Bronchial epithelial cell (primary cell): ENCODE results near the gene COLEC12. TPM values are rescaled to one million over a fixed set of nuclear protein-coding genes. Genes with fewer than 3 reads are reported as not detected.

Experiments used
- DNase-seq: peaks from one replicate; pipeline ENCODE4 v3.0.0-alpha.2; 2010; ENCODE audit warnings: low read depth
- FAIRE-seq: peaks from 2 replicates; lab custom pipeline; 2011; peaks lifted over from hg19 to GRCh38; lab: Jason Lieb, UNC
- H3K27me3 ChIP-seq: 2 replicates; pipeline ENCODE4 v1.5.1; 2011; ENCODE audit warnings: low read length; ENCODE audit not compliant: control insufficient read depth, insufficient read depth
- H3K36me3 ChIP-seq: 2 replicates; pipeline ENCODE4 v1.5.1; 2011; ENCODE audit warnings: low read length; ENCODE audit not compliant: control insufficient read depth, insufficient read depth
- H3K4me3 ChIP-seq: 2 replicates; pipeline ENCODE4 v1.5.1; 2011; ENCODE audit warnings: mild to moderate bottlenecking, low read depth, low read length, control low read depth
- total RNA-seq: library from RNA; depleted of rRNA; stranded (reverse); fragments of >200 nt; gene quantifications from 2 replicates; pipeline ENCODE4 v1.2.1, GENCODE V29; 2014
- TF ChIP-seq, protein P1 (sequence below): IDR thresholded peaks from 2 replicates; pipeline ENCODE4 v1.5.1; 2011; ENCODE audit warnings: mild to moderate bottlenecking, moderate library complexity, low read length, control low read depth, inconsistent platforms; ENCODE audit not compliant: insufficient read depth, severe bottlenecking

Gene COLEC12
- total RNA-seq, 1 donor from 2014 or later: 0.53 TPM

DNA sequence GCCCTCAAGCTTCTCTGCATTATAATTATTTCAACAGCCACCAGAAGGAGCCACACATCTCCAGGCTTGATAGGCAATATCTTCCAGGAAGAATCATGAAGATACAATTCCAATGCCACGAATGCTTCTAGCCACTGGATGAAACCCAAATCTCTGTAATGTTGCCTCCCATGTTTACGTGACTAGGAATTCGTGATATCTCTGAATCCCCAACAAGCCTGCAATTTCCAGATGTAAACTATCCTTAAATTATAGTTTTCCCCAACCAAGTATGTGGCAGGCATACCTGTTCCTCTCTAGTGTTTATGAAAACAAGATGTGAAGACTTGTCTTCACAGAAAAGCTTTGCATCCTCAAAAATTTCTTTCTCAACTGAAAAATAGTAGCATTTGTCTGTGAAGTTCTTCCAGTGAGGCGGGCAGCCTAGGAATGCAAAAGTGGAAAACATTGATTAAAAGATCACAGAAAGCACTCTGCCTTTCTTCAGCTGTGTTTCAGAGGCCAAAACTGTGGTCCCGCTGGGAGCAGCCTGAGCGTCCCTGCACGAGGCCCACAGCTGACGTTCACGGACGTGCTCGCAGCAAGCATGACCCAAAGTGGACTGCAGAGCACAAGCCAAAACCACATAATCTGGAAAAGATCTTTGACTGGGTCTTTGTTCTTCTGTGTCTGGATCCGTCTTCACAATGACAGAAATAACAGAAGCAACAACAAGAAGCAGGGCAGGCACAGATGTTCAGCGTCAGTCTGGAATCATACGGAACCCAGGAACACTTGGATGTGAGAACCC lies 167.6 kb downstream of the COLEC12 start:
- Histone ChIP-seq H3K27me3 (no peaks in the 10 kb centered on the region), H3K36me3 (no peaks in the 10 kb centered on the region), H3K4me3 (no peak overlapping the region)
- TF ChIP-seq, protein P1, sequence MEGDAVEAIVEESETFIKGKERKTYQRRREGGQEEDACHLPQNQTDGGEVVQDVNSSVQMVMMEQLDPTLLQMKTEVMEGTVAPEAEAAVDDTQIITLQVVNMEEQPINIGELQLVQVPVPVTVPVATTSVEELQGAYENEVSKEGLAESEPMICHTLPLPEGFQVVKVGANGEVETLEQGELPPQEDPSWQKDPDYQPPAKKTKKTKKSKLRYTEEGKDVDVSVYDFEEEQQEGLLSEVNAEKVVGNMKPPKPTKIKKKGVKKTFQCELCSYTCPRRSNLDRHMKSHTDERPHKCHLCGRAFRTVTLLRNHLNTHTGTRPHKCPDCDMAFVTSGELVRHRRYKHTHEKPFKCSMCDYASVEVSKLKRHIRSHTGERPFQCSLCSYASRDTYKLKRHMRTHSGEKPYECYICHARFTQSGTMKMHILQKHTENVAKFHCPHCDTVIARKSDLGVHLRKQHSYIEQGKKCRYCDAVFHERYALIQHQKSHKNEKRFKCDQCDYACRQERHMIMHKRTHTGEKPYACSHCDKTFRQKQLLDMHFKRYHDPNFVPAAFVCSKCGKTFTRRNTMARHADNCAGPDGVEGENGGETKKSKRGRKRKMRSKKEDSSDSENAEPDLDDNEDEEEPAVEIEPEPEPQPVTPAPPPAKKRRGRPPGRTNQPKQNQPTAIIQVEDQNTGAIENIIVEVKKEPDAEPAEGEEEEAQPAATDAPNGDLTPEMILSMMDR: no peak
- DNase-seq (no peak), FAIRE-seq (no peak)

DNA sequence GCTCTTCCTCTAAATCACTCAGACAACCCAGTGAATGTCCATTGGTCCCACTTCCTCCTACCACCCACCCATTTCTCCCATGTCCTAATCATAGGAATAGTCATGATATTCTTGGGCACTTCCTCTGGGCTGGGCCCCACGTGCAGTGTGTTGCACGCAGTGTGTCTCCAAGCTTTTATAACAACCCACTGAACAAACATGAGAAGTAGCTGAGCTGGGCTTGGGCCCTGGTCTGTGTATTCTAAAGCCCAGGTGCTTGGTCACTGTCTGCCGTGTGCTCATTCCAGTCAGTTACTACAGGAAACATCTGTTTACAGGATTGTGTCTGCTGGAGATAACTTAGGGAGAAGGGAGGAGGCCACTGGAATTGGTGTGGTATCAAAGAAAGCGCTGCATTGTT lies 168.5 kb downstream of the COLEC12 start:
- no peak for DNase-seq
- TF ChIP-seq, protein P1: no peak
- Histone ChIP-seq H3K4me3 (no peak overlapping the region), H3K36me3 (no peaks in the 10 kb centered on the region), H3K27me3 (no peaks in the 10 kb centered on the region)
- no peak for FAIRE-seq

DNA sequence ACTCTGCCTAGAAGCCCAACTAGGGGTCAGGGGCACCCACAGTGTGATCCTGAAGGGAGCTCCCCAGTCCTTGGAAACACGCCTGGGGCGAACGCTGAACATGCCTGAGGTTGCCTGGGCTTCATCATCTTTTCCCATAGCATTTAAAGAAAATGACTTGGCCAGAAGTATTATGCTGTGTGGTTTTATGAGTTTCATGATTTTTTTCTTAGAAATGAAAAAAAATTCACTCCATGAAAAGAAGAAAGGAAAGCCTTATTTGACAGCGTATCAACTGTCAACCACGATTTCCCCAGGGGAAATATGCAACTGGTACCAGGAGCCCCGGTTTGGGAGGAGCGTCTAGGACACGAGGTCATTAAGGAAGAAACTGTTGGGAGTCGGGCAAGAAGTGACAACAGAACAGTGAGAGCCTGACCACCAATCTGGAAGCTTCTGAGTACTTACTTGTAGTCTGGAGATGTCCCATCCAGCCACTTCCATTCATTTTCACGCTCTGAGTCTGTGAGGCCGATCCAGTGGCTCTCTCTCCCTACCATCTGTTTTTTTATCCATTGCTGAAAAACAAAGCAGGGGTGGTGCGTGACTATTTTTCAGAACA lies 169.2 kb downstream of the COLEC12 start:
- FAIRE-seq: no peak
- TF ChIP-seq, protein P1: no peak
- H3K27me3 ChIP-seq: no peaks in the 10 kb centered on the region
- DNase-seq: no peak
- H3K4me3 ChIP-seq: no peak overlapping the region
- no peaks in the 10 kb centered on the region for H3K36me3 ChIP-seq

DNA sequence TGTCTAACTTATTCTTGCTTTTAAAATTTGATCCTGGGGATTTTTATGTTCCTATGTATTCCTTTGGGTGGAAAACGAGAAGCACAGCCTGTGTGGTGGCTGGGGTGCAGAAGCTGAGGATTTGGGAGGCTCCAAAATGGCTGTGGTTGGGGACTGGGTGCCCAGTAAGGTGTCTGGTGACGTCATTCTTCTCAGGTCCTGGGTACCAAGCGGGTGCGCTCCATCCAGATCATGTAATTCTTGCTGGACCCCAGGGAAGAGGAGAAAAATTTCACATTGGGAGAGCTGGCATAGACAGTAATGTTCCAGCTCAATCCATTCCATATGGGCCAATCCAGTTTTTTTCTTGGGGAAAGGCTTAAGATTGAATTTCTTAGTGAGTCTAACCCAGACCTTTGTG lies 171.6 kb downstream of the COLEC12 start:
- FAIRE-seq: no peak
- no peak for DNase-seq
- H3K27me3 ChIP-seq: no peaks in the 10 kb centered on the region
- no peaks in the 10 kb centered on the region for H3K36me3 ChIP-seq
- TF ChIP-seq, protein P1: no peak
- H3K4me3 ChIP-seq: no peak overlapping the region

DNA sequence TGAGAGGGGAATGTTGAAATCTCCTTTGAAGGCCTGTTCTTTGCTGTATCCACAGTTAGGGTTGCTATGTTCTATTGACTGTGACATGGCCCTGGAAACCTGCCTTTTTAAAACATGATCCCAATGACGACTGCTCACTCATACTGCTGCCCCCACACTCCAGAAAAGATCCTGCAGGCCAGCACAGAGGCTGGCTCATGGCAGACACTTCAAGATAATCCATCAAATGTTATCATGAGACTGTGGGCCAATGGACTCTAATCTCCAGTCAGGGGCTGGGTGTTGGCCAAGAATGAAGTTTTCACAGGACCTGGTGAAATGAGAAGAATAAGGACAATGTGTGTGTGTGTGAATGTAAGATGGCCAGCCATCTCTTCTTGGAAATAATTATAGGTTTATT lies 173.7 kb downstream of the COLEC12 start:
- TF ChIP-seq, protein P1: no peak
- no peak for DNase-seq
- no peaks in the 10 kb centered on the region for H3K36me3 ChIP-seq
- no peaks in the 10 kb centered on the region for H3K27me3 ChIP-seq
- FAIRE-seq: no peak
- no peak overlapping the region for H3K4me3 ChIP-seq

DNA sequence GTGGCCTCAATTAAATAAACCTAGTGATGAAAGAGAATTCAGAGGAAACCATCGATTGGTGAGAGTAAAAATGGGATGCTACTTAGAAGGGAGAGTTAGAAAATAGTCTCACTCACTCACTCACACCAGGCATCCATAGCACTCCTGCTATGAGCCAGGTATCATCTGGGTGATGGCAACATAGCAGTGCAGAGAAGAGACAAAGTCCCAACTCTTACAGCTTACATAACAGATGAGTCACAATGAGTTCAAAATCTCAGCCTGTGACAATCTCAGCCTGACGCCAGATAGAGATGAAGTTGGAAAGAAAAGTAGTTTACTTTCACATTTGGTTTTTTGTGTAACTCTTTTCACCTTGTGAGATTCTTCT lies 177.3 kb downstream of the COLEC12 start:
- TF ChIP-seq, protein P1: no peak
- DNase-seq (no peak), FAIRE-seq (no peak)
- H3K36me3 ChIP-seq: no peaks in the 10 kb centered on the region
- no peaks in the 10 kb centered on the region for H3K27me3 ChIP-seq
- no peak overlapping the region for H3K4me3 ChIP-seq
